MM.1S (cell line): Measurements from ENCODE around the gene AHCYL1.

Experiments
- DNase-seq: peaks from one replicate; pipeline ENCODE4 v3.0.0-alpha.2; 2015
- H2AFZ ChIP-seq: fragments of 300-600 bp; sonication (generic); 2 replicates; pipeline ENCODE4 v1.6.0; 2016; ENCODE audit warnings: antibody characterized with exemption, low read length
- H3F3A ChIP-seq: fragments of 300-600 bp; sonication (generic); 2 replicates; pipeline ENCODE4 v1.6.1; 2016; ENCODE audit warnings: mild to moderate bottlenecking, antibody characterized with exemption, low read length, moderate library complexity, mixed read lengths; ENCODE audit not compliant: insufficient read depth
- H3K27ac ChIP-seq: fragments of 300-600 bp; sonication (generic); 2 replicates; pipeline ENCODE4 v1.5.1; 2016; ENCODE audit warnings: mild to moderate bottlenecking, low read length
- H3K27me3 ChIP-seq: fragments of 300-600 bp; sonication (generic); replicated peaks from 2 replicates; pipeline ENCODE4 v1.6.0; 2016; ENCODE audit warnings: low read length; ENCODE audit not compliant: insufficient read depth
- H3K36me3 ChIP-seq: fragments of 300-600 bp; sonication (generic); replicated peaks from 2 replicates; pipeline ENCODE4 v1.6.1; 2016; ENCODE audit warnings: mild to moderate bottlenecking, low read length, mixed read lengths; ENCODE audit not compliant: insufficient read depth
- H3K4me1 ChIP-seq: fragments of 300-600 bp; sonication (generic); 2 replicates; pipeline ENCODE4 v1.6.1; 2016; ENCODE audit warnings: low read length, mixed read lengths
- H3K4me2 ChIP-seq: fragments of 300-600 bp; sonication (generic); 2 replicates; pipeline ENCODE4 v1.6.0; 2016; ENCODE audit warnings: low read depth, low read length
- H3K4me3 ChIP-seq: fragments of 300-600 bp; sonication (generic); 2 replicates; pipeline ENCODE4 v1.5.1; 2016; ENCODE audit warnings: low read length, mixed read lengths
- H3K79me2 ChIP-seq: fragments of 300-600 bp; sonication (generic); 2 replicates; pipeline ENCODE4 v1.6.1; 2016; ENCODE audit warnings: mixed run types, low read length, mixed read lengths
- H3K9ac ChIP-seq: fragments of 300-600 bp; sonication (generic); 2 replicates; pipeline ENCODE4 v1.6.1; 2016; ENCODE audit warnings: low read length, mixed read lengths
- H3K9me2 ChIP-seq: fragments of 300-600 bp; sonication (generic); replicated peaks from 2 replicates; pipeline ENCODE4 v1.6.1; 2016; ENCODE audit warnings: mild to moderate bottlenecking, low read length, mixed read lengths; ENCODE audit not compliant: insufficient read depth
- H3K9me3 ChIP-seq: fragments of 300-600 bp; sonication (generic); replicated peaks from 2 replicates; pipeline ENCODE4 v1.6.1; 2016; ENCODE audit warnings: mild to moderate bottlenecking, low read length, mixed read lengths; ENCODE audit not compliant: insufficient read depth
- H4K20me1 ChIP-seq: fragments of 300-600 bp; sonication (generic); 2 replicates; pipeline ENCODE4 v1.6.1; 2016; ENCODE audit warnings: mild to moderate bottlenecking, low read length, moderate library complexity, mixed read lengths; ENCODE audit not compliant: insufficient read depth
- EZH2 ChIP-seq: fragments of 300-600 bp; sonication (generic); optimal IDR thresholded peaks from 2 replicates; pipeline ENCODE3; 2017; ENCODE audit warnings: low read depth, mild to moderate bottlenecking, antibody characterized with exemption, low read length, mixed read lengths
- EZH2phosphoT487 ChIP-seq: fragments of 300-600 bp; sonication (generic); IDR thresholded peaks from 2 replicates; pipeline ENCODE4 v1.6.1; 2018; ENCODE audit warnings: antibody characterized with exemption, low read length
- TF ChIP-seq, protein P1 (sequence below): fragments of 300-600 bp; sonication (generic); IDR thresholded peaks from 2 replicates; pipeline ENCODE4 v1.5.1; 2016; ENCODE audit warnings: antibody characterized with exemption, low read length, mixed read lengths

The AHCYL1 gene

DNA sequence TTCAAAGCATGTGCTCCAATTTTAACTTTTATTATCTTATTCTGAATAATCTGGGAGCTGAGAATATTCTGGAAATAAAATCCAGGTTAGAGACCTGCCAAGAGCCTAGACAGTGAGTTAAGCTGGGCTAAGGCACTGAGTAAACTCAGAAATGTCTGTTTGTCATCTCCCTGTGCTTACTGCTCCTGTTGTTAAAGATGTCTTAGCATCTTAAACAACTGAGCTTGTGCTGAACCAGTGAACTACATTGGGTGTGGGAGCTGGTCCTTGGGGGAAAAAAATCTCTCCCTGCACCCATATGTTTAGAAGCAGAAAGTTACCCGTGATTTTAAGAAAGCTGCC lies 25.0 kb upstream of the AHCYL1 start:
- Histone ChIP-seq H3K4me2 (no peak overlapping the region), H3K36me3 (no peaks in the 10 kb centered on the region), H3K9ac (no peak overlapping the region), H3K4me3 (no peak overlapping the region), H3K9me3 (no peaks in the 10 kb centered on the region), H3K27me3 (no peaks in the 10 kb centered on the region), H3F3A (no peaks in the 10 kb centered on the region), H3K79me2 (no peaks in the 10 kb centered on the region), H4K20me1 (no peaks in the 10 kb centered on the region), H3K4me1 (no peaks in the 10 kb centered on the region), H3K9me2 (no peaks in the 10 kb centered on the region), H3K27ac (no peak overlapping the region), H2AFZ (no peak overlapping the region)
- no peak for DNase-seq
- TF ChIP-seq EZH2phosphoT487 = no peak
- TF ChIP-seq EZH2 = no peak
- TF ChIP-seq, protein P1, sequence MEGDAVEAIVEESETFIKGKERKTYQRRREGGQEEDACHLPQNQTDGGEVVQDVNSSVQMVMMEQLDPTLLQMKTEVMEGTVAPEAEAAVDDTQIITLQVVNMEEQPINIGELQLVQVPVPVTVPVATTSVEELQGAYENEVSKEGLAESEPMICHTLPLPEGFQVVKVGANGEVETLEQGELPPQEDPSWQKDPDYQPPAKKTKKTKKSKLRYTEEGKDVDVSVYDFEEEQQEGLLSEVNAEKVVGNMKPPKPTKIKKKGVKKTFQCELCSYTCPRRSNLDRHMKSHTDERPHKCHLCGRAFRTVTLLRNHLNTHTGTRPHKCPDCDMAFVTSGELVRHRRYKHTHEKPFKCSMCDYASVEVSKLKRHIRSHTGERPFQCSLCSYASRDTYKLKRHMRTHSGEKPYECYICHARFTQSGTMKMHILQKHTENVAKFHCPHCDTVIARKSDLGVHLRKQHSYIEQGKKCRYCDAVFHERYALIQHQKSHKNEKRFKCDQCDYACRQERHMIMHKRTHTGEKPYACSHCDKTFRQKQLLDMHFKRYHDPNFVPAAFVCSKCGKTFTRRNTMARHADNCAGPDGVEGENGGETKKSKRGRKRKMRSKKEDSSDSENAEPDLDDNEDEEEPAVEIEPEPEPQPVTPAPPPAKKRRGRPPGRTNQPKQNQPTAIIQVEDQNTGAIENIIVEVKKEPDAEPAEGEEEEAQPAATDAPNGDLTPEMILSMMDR = no peak

DNA sequence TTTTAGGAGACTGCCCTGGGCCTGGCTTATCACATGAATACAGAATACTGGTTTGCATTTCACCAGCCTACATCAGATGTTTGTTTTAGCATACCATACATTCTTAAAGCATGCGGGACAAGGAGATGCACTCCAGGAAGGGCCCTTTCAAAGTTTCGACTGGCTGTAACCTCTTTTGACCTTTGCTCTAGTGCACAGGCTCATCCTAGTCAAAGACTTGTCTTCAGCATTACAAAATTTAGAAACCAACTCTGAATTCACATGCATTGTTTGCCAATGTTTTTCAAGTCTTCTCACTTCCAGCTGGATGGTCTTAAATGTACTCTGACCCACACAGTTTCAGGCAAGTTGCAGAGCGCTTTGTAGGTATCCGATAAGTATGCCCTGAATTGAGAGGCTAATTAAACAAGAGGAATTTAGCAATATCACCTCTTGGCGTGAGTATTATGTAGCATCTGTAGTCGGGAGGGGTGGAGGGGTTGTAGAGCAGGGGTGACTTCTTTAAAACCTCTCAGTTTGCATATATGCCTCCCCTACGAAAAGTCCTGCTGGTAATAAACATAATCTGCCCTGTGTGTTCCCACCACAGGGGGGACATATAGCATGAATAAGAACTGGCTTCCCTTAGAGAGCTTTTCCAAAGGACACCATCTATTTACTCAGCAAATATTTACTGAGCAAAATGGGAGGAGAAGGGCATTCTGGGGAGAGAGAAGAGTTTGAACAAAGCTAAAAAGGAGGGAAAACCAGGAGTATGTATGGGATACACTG lies 24.4 kb upstream of the AHCYL1 start:
- H3K9me2 ChIP-seq = no peaks in the 10 kb centered on the region
- H3K4me1 ChIP-seq = no peaks in the 10 kb centered on the region
- H4K20me1 ChIP-seq = no peaks in the 10 kb centered on the region
- H3K4me2 ChIP-seq = no peak overlapping the region
- no peak overlapping the region for H3K9ac ChIP-seq
- no peak overlapping the region for H3K27ac ChIP-seq
- H3F3A ChIP-seq = no peaks in the 10 kb centered on the region
- H2AFZ ChIP-seq = no peak overlapping the region
- no peak overlapping the region for H3K4me3 ChIP-seq
- no peaks in the 10 kb centered on the region for H3K9me3 ChIP-seq
- H3K36me3 ChIP-seq = no peaks in the 10 kb centered on the region
- no peaks in the 10 kb centered on the region for H3K79me2 ChIP-seq
- H3K27me3 ChIP-seq = no peaks in the 10 kb centered on the region
- no peak for TF ChIP-seq EZH2phosphoT487
- TF ChIP-seq, protein P1 = no peak
- DNase-seq = no peak

DNA sequence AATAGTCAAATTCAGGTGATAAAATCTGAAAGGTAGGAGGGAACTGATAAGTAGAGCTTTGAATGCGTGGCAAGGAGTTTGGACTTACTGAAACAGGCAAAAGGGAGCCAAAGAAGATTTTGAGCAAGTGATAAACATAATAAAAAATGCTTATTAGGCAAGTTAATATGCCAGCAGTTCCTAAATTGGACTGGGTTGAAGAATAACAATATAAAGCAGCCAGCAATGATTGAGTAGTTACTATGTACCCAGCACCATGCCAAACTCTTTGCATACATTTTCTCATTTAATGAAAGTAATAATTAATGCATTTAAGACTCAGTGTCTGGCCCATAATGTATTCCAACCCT lies 23.8 kb upstream of the AHCYL1 start:
- DNase-seq = no peak
- H3K4me2 ChIP-seq = no peak overlapping the region
- no peaks in the 10 kb centered on the region for H3F3A ChIP-seq
- no peaks in the 10 kb centered on the region for H3K9me2 ChIP-seq
- no peaks in the 10 kb centered on the region for H3K4me1 ChIP-seq
- H3K27ac ChIP-seq = no peak overlapping the region
- H3K9ac ChIP-seq = no peak overlapping the region
- H3K9me3 ChIP-seq = no peaks in the 10 kb centered on the region
- TF ChIP-seq EZH2 (no peak), EZH2phosphoT487 (no peak)
- TF ChIP-seq, protein P1 = no peak
- H3K4me3 ChIP-seq = no peak overlapping the region
- no peaks in the 10 kb centered on the region for H3K36me3 ChIP-seq
- H4K20me1 ChIP-seq = no peaks in the 10 kb centered on the region
- H2AFZ ChIP-seq = no peak overlapping the region
- H3K79me2 ChIP-seq = no peaks in the 10 kb centered on the region
- H3K27me3 ChIP-seq = no peaks in the 10 kb centered on the region
